Cerebellar cortex (tissue), 1 donor: ENCODE measurements around the gene CFAP157.
"Not testable (repeated sequence)": the region's sequence is repeated elsewhere in the genome, so short reads cannot be mapped to it uniquely, and the experiment has no call there.

Source experiments
- DNase-seq: peaks from one replicate; pipeline ENCODE4 v3.0.0-alpha.2; 2015; ENCODE audit warnings: low spot score

CFAP157 gene

GRCh38 chr9:127735530-127736185 lies 28.9 kb downstream of the CFAP157 start:
- DNase-seq: no peak

- no peak for DNase-seq
Observed at GRCh38 chr9:127738666-127739065, 31.9 kb downstream of the CFAP157 start.

- DNase-seq: no peak
Observed at GRCh38 chr9:127739614-127740330, 33.0 kb downstream of the CFAP157 start.

GRCh38 chr9:127741831-127742434 lies 35.1 kb downstream of the CFAP157 start:
- DNase-seq: peak; percentile 92

GRCh38 chr9:127742435-127743088 lies 35.8 kb downstream of the CFAP157 start:
- peak; percentile 90 for DNase-seq

GRCh38 chr9:127744398-127745110 lies 37.8 kb downstream of the CFAP157 start:
- DNase-seq: no peak

GRCh38 chr9:127746959-127747569 lies 40.3 kb downstream of the CFAP157 start:
- no peak for DNase-seq

- DNase-seq: no peak
Observed at GRCh38 chr9:127749090-127749787, 42.5 kb downstream of the CFAP157 start.

GRCh38 chr9:127751269-127752054 lies 44.7 kb downstream of the CFAP157 start:
- no peak for DNase-seq

GRCh38 chr9:127753148-127753547 lies 46.4 kb downstream of the CFAP157 start:
- DNase-seq: no peak

- no peak for DNase-seq
Observed at GRCh38 chr9:127753622-127754021, 46.8 kb downstream of the CFAP157 start.

- DNase-seq: peak; percentile 86
Observed at GRCh38 chr9:127754099-127755060, 47.6 kb downstream of the CFAP157 start.

- DNase-seq: peak; percentile 61
Observed at GRCh38 chr9:127755061-127756060, 48.6 kb downstream of the CFAP157 start.

GRCh38 chr9:127756233-127756632 lies 49.4 kb downstream of the CFAP157 start:
- no peak for DNase-seq

- DNase-seq: not testable (repeated sequence)
Observed at GRCh38 chr9:127756776-127757175, 50.0 kb downstream of the CFAP157 start.

- DNase-seq: no peak
Observed at GRCh38 chr9:127758843-127759242, 52.1 kb downstream of the CFAP157 start.

GRCh38 chr9:127761061-127761460 lies 54.3 kb downstream of the CFAP157 start:
- DNase-seq: no peak

- DNase-seq: no peak
Observed at GRCh38 chr9:127761491-127761956, 54.7 kb downstream of the CFAP157 start.
